NCI-H1105 (cell line): Measurements from ENCODE around the gene C2CD4D.
"Not testable (repeated sequence)": the region's sequence is repeated elsewhere in the genome, so short reads cannot be mapped to it uniquely, and the experiment has no call there.

Source experiments
- DNase-seq: peaks from one replicate; lab custom pipeline; 2025; lab: John Stamatoyannopoulos, UW

The C2CD4D gene

GRCh38 chr1:151858886-151859665 is 19.5 kb upstream of the C2CD4D start:
- DNase-seq: no peak

DNA sequence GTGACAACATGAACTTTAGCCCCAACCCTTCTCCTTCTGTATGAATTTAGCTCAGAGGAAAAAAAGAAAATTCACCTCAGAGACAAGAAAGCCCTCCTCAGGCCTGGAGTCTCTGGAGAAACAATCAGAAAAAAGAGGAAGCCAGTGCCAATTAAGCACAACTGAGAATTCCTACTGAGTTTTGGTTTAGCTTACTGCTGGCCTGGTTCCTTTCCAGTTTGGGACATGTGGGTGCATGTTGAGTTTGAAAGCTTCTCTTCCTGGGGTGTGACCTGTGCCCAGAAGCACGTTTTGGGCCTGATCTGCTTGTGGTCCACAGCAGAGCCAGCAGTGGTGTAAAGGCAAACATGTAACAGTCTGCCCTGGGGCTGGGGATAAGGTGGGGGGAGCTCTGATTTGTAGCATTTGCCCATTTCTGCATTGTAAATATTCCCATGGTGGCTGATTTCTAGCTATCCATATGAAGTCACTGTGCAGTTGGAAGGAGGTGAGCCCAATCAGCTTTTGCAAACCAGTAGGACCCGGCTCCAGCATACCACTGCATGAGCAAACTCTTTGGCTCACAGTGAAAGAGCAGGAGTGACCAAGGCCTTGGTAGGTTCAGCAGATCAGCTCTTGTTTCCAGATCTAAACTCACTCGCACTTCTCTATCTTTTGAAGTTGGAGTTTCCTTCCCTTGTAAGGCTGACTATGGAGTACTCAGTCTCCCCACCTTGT is 18.6 kb upstream of the C2CD4D start:
- no peak for DNase-seq

- no peak for DNase-seq
These were observed 16.3 kb upstream of the C2CD4D start for GRCh38 chr1:151855933-151856332.

DNA sequence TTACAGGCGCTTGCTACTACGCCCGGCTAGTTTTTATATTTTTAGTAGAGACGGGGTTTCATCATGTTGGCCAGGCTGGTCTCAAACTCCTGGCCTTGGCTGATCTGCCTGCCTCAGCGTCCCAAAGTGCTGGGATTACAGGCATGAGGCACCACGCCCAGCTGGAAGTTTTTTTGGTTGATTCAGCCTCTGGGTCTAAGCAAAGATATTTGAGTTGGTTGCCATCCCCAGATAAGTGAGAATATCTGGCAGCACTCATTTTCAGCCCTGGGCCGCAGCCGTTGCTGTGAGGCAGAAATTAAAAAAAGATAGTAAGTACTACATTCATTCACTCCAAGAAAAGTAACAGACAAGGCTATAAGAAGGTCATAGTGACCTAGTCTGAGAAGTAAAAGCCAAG is 15.9 kb upstream of the C2CD4D start:
- DNase-seq: not testable (repeated sequence)

GRCh38 chr1:151854658-151855057 is 15.0 kb upstream of the C2CD4D start:
- DNase-seq: no peak

DNA sequence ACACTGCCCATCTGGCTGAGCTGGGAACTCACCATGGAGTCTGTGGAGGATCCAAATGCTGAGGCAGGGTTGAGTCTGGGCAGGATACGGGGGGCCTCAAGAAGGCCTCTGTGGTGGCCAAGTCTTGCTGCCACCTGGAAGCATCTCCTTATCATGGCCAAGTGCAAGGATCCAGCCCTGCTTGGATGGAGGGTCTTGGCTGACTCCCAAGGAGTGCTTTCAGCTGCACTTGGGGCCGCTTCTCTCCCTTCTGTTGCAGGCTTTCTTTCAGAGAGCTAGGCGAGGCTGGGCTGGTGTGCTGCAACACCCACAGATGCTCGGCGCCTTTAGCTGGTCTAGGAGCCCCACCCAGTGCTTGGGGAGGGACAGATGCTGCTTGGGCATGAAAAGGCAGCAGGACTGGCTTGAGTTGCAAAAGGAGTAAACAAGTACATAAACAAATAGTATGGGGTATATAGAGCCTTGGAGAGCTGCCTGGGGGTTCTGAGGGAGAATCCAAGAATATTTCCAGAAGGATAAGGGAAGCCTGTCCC is 13.9 kb upstream of the C2CD4D start, which contains the start of gene THEM5:
Gene THEM5, minus strand, starts transcription at position 302 of the 533 bp plus-strand sequence. Its CDS starts 147 bp downstream, at position 155.
- no peak for DNase-seq

DNA sequence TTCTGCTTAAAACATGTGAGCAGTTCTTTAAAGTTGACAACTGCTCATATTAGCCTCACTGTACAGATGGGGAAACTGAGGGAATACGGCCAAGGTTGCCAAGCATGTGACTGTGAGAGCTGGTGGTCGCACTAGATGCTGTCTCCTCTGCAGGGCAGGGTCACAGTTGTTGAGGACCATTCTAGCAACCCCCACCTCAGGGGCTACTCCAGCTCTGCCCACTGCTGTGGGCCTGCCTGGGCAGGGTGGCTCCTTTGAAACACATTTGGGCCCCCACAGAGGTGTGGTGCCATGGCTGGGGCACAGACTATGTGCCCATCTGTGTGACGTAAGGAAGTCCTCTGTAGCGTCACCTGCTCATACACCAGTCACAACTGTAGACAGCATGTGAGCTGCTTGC is 13.1 kb upstream of the C2CD4D start:
- DNase-seq: no peak

GRCh38 chr1:151851886-151852285 is 12.3 kb upstream of the C2CD4D start:
- no peak for DNase-seq

- no peak for DNase-seq
These were observed 10.3 kb upstream of the C2CD4D start for GRCh38 chr1:151849871-151850270.

GRCh38 chr1:151849126-151849525 is 9.5 kb upstream of the C2CD4D start:
- DNase-seq: no peak

- DNase-seq: no peak
These were observed 8.4 kb upstream of the C2CD4D start for GRCh38 chr1:151847867-151848596.

GRCh38 chr1:151846686-151847237 is 7.1 kb upstream of the C2CD4D start:
- DNase-seq: no peak

DNA sequence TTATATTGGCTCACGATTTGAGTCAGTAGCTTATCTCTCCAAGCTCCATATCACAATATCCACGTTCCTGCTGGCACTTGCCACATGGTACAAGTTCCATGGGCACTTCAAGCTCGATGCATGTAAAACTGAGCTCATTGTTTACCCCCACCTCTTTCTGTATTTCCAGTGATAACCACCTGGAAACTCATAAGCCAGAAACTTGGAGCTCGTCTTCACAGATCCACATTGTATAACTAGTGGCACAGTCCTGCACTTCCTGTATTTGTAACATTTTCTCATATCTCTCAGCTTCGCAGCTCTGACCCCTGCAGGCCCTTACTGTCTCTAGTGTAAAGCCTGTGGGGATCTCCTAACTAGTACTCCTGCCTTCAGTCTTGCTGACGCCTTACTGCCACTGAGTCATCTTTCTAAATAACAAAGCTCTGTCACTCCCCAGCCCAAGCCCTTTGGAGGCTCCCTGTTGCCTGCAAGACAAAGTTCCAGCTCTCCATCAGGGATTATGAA is 6.5 kb upstream of the C2CD4D start:
- no peak for DNase-seq

DNA sequence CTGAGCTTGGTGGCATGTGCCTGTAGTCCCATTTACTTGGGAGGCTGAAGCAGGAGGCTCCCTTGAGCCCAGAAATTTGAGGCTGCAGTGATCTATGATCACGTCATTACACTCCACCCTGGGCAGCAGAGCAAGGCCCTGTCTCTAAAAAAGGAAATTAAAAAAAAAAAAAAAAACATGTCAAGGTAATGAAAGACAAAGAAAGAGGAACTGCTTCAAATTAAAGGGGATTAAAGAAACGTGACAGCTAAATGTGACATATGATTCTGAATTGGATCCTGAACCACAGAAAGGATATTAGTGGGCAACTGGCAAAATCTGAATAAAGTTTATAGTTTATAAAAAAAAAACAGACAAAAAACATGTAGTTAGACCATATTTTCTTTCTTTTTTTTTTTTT is 3.8 kb upstream of the C2CD4D start:
- no peak for DNase-seq

GRCh38 chr1:151841141-151841540 is 1.5 kb upstream of the C2CD4D start:
- DNase-seq: no peak

GRCh38 chr1:151840421-151840820 is 801 bp upstream of the C2CD4D start:
- DNase-seq: no peak

DNA sequence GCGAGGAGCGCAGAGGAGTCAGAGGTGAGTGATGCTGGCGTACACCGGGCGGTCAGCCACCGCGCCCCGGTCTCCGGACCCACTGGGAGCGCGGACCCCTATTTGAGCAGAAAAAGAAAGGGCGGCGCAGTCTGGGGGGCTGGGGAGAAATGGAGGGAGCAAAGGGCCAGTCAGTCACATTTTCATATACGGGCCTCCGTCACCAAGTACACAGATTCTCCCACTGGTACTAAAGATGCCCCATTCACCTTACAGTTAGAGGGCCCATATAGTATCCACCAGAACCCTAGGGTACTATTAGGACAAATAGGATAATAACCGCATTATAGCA is 573 bp downstream of the C2CD4D start:
- DNase-seq: no peak

DNA sequence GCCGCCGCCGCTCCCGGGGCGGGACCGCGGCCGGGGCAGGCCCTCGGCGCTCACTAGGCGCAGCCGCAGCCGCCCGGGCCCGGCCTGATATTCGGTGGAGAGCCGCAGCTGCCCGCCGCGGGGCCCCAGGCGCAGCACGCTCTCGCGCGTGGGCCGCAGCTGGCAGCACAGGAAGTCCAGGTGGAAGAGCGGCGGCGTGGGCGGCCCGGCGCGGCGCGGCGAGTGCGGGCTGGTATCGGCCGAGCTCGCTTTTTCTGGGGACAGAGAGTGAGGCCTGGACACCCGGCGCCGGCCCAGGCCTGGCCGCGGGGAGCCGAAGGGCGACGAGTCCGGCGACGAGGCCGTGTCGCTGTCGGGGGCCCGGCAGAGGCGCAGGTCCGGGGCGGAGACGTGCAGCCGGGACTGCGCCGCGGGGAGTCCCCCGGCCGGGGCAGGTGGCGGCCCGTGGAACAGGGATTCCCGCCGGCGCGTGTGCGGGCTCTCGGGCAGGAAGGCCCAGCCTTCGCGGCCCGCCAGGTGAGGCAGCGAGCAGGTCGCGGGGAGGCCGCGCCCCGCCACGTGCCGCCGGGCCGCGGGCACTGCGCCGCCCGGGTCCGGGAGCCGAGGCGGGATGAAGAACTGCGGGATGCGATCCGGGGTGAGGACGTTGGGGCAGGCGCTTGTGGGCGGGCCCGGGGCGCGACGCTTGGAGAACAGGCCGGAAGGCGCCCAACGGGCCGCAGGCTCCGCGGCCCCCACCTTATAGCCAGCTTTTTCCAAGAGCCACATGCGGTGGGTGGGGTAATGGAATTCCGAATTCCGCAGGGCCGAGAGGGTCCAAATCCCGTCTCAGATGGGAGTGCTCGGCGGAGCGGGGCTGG is 1.2 kb downstream of the C2CD4D start:
- DNase-seq: no peak

DNA sequence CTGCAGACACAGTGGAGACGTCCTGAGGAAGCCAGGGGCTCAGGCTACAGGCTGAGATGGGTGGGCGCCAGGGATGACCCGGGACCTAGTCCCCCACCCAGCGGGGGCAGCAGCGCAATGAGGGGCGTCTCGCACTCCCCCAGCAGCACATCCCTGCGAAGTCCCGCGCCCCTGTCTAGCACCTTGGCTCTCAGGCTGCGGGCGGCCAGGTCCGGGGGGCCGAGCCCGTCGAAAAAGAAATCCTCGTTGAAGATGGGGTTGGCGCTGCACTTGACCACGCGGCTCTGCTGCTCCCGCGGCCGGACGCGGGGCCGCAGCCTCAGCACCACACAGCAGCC is 1.8 kb downstream of the C2CD4D start:
- DNase-seq: no peak

- no peak for DNase-seq
These were observed 2.4 kb downstream of the C2CD4D start for GRCh38 chr1:151837197-151837596.

- no peak for DNase-seq
These were observed 4.0 kb downstream of the C2CD4D start for GRCh38 chr1:151835596-151835995.
